WTC11 (cell line): ENCODE measurements around the gene INO80.

Experiments used
- CTCF ChIP-seq: fragments of 200-600 bp; IDR thresholded peaks from 2 replicates; pipeline ENCODE4 v1.8.0; 2022; ENCODE audit warnings: antibody characterized with exemption
- KAT7 ChIP-seq: sonication (generic); formaldehyde crosslinking; IDR thresholded peaks from 2 replicates; pipeline ENCODE4 v1.8.1; 2023; ENCODE audit warnings: missing genetic modification reagents, mild to moderate bottlenecking, borderline replicate concordance
- RELA ChIP-seq: sonication (generic); formaldehyde crosslinking; IDR thresholded peaks from 2 replicates; pipeline ENCODE4 v1.8.1; 2022; ENCODE audit warnings: missing genetic modification reagents, mild to moderate bottlenecking, borderline replicate concordance
- SP1 ChIP-seq: sonication (generic); formaldehyde crosslinking; conservative IDR thresholded peaks from 2 replicates; pipeline ENCODE4 v1.8.1; 2022; ENCODE audit warnings: missing genetic modification reagents

GRCh38 chr15:40985541-40986330 lies 130.3 kb downstream of the INO80 start:
- TF ChIP-seq RELA (CRISPR knock-in tag) (no peak), CTCF (no peak), SP1 (no peak), KAT7 (CRISPR knock-in tag) (no peak)
